ENCODE results near the gene INSYN2B. TPM values are rescaled to one million over a fixed set of nuclear protein-coding genes. Genes with fewer than 3 reads are reported as not detected.

The INSYN2B gene
- not detected in 2 replicates for total RNA-seq

- intact Hi-C loops (cut with micrococcal nuclease), result loop anchor here (10.0 kb wide), 1 partner anchor 176 kb away; no protein-coding TSS in a partner anchor
Observed at GRCh38 chr5:169980418-169981053, at the start of gene INSYN2B. INSYN2B (minus strand) TSS chr5:169980495; CDS start chr5:169883898, 96,597 bp downstream.

GRCh38 chr5:170028124-170028523 lies 47.8 kb upstream of the INSYN2B start:
- intact Hi-C loops (cut with micrococcal nuclease), result no loop called here

DNA sequence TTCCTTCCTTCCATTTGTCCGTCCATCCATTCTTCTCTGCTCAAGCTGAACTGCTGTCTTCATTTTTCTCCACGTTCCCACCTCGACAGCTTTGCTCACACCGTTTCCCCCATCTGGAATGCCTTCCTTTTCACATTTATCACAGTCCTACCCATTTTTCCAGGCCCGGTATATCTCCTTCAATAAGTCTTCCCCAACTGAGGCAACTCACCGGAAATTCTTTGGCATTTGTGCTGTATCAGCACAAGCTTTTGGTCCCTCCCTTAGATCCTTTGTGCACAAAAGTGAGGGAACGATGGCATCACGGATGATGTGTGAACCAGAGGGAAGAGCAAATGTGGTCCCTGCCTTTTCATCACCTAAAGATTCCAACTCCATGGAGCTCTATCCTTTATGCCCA lies 45.6 kb upstream of the INSYN2B start:
- intact Hi-C loops (cut with micrococcal nuclease), result no loop called here

- intact Hi-C loops (cut with micrococcal nuclease), result no loop called here
Observed at GRCh38 chr5:170021506-170021905, 41.2 kb upstream of the INSYN2B start.

DNA sequence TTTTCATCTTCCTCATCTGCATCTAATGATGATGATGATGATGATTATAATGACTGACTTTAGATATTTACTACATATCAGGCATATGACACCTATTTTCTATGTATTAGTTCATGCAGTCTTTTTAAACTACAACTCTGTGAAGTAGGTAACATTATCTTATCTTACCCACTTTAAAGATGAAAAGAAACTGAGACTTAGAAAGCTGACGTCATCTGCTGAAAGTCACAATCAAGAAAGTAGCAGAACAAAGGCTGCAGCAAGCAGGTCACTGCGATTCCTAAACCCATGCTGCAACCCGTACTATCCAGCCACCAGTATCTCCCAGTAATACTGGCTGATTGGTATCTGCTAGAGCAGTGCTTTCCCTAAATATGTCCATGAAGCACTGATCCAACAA lies 40.1 kb upstream of the INSYN2B start:
- intact Hi-C loops (cut with micrococcal nuclease), result no loop called here

- intact Hi-C loops (cut with micrococcal nuclease), result no loop called here
Observed at GRCh38 chr5:170012622-170013021, 32.3 kb upstream of the INSYN2B start.

GRCh38 chr5:170011751-170012150 lies 31.5 kb upstream of the INSYN2B start:
- intact Hi-C loops (cut with micrococcal nuclease), result no loop called here

GRCh38 chr5:170010595-170010994 lies 30.3 kb upstream of the INSYN2B start:
- intact Hi-C loops (cut with micrococcal nuclease), result no loop called here

GRCh38 chr5:170008376-170008775 lies 28.1 kb upstream of the INSYN2B start:
- intact Hi-C loops (cut with micrococcal nuclease), result no loop called here

DNA sequence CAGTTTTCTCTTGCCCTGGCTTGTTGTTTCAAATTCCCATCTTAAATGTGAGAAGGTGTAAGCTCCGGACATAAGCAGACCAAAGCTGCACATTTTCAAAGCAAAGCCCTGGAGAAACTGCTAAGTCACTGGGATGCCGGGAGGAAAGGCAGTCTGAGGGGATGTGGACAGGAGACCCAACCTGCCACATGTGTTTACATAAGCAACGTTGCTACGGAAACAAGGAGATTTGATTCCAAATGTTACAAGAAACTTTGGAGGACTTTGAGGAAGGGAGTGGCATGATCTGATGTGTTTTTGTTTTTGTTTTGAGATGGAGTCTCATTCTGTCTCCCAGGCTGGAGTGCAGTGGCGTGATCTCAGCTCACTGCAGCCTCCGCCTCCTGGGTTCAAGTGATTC lies 25.7 kb upstream of the INSYN2B start:
- intact Hi-C loops (cut with micrococcal nuclease), result no loop called here

GRCh38 chr5:170000155-170000554 lies 19.9 kb upstream of the INSYN2B start:
- intact Hi-C loops (cut with micrococcal nuclease), result no loop called here

GRCh38 chr5:169999621-170000020 lies 19.3 kb upstream of the INSYN2B start:
- intact Hi-C loops (cut with micrococcal nuclease), result no loop called here

DNA sequence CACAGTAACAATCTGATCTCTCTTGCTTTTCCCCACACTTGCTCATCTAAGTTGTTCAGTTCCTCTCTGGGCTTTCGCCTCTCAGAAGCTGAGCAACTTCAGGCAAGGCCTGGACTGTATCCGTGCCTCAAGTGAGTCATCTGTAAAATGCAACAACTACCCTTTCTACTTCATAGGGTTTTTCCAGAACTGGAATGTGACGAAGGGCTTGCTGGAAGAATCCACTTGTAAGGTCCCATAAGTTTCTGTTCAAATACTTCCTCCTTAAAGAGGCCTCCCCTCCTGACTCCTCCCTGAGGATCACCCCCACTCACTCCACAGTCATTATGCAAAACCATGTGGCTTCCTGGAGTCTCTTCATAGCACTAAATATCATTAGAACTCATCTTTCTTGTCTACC lies 17.5 kb upstream of the INSYN2B start:
- intact Hi-C loops (cut with micrococcal nuclease), result no loop called here

DNA sequence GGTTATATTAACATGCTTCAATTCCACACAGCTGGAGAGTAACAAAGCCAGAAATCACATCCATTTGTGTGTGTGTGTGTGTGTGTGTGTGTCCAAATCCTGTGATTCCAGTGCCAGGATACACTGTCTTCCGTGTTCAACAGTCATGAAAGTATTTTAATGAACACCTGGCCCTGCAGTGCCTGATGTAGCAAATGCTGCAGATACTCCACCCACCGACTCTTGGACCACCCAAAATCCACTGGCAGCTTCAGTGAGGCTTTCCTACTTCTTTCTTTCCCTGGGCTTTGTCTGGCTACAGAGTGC lies 13.1 kb upstream of the INSYN2B start:
- intact Hi-C loops (cut with micrococcal nuclease), result no loop called here

GRCh38 chr5:169992789-169993484 lies 12.6 kb upstream of the INSYN2B start:
- intact Hi-C loops (cut with micrococcal nuclease), result no loop called here

DNA sequence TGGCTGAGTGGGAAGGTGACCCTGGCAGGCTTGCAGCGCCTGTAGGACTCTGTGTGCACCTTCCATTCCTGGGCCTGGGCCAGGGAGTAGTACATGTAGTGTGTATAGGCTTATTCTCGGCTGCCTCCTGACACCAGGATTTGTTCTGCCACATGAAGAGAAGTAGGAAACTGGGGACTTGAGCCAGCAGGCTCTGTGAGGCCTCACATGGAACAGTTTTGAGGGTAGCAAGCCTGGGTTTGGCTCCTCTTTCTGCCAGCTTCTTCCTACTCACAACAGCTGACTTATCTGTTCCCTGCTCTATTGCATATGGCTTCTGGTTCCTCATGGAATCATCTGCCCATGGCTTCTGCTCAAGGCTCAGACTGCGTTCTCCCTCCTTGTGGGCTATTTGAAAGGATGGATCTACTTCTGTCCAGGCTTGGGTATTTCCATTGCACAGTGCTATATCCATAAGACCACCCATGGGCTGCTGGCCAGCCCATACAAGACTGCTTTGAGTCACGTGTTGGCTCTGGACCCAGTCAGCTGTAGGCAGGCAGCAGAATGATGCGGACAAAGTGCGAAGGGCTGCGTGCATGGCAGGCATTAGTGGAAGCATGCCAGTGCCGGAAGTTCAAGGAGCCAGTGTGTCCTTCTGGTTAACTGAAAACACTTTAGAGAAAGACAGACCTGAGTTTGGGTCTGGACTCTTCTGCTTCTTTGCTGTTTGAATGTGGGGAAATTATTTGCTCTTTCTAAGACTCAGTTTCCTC lies 11.0 kb upstream of the INSYN2B start:
- intact Hi-C loops (cut with micrococcal nuclease), result no loop called here

- intact Hi-C loops (cut with micrococcal nuclease), result loop anchor here (10.0 kb wide), 1 partner anchor 185 kb away; no protein-coding TSS in a partner anchor
Observed at GRCh38 chr5:169989365-169989764, 9.1 kb upstream of the INSYN2B start.

DNA sequence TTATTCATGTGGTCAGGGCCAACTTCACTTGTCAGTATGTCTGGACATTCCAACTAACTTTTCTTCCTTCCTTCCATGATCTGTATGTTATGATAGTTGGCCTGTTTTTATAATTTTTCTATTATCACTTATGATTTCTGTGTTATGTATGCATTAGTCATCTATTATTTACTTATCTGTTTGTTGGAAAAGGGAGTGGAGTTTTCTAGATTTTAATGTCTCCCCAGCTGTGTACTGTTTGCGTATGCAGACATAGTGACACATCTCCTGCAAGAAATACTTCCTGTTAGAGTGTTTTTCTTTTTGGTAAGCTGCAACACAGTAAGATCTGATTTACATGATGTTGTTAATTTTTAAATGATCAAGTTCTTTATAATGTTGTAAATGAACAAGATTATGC lies 8.7 kb upstream of the INSYN2B start:
- intact Hi-C loops (cut with micrococcal nuclease), result loop anchor here (10.0 kb wide), 1 partner anchor 184 kb away; no protein-coding TSS in a partner anchor

- intact Hi-C loops (cut with micrococcal nuclease), result loop anchor here (10.0 kb wide), 1 partner anchor 183 kb away; no protein-coding TSS in a partner anchor
Observed at GRCh38 chr5:169988206-169988605, 7.9 kb upstream of the INSYN2B start.

DNA sequence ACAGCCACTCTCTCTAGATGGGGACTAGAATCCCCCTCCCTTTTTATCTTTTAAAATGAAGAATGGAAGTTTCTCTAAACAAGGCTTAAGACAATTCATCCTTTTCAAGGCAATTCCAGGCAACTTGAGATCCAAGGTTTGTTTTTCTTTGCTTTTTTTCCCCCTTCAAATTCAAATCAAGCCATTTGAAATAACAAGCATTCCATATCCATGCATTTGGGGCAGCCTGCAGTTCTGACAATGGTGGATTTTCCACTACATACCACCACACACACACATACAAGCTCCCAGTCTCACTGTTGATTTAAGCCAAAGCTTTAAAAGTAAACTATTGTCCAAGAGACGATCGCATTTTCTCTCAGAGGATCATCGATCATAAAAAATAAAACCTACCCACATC lies 424 bp downstream of the INSYN2B start:
- intact Hi-C loops (cut with micrococcal nuclease), result loop anchor here (10.0 kb wide), 1 partner anchor 175 kb away; no protein-coding TSS in a partner anchor

DNA sequence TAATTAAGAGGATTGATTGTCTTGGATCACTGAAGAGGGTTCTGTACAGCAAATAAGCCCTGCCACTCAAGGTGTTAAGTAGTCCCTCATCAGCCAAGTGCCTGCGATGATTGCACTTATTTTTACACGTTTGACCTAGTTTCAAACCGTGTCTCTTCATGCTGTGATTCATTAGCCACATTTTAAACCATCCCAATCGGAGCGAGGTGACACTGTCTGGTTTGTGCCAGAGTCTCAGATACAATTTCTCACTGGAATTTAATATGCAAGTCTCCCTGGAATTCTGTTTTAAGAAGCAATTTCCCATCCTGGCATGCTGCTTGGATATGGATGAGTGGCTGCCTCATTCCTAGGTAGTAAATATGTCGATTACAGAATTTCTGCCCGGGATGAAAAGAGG lies 1.6 kb downstream of the INSYN2B start:
- intact Hi-C loops (cut with micrococcal nuclease), result no loop called here

GRCh38 chr5:169974121-169974770 lies 6.0 kb downstream of the INSYN2B start:
- intact Hi-C loops (cut with micrococcal nuclease), result no loop called here

All from T-helper 1 cell treated with Interleukin-12 subunit alpha and Interleukin-12 subunit beta and Interleukin-4 antibody, amounts not matched to agents 30 ng/mL and 1 ng/mL, for 36 hours (primary cell).